WTC11 (cell line): ENCODE data around the gene SLC35D1. TPM values are rescaled to one million over a fixed set of nuclear protein-coding genes. Genes with fewer than 3 reads are reported as not detected.

Experiments used
- ATAC-seq: fragments of 200-7000 bp; cut with Tn5 transposase; 2 replicates; pipeline ENCODE4 v1.10.0; 2021; ENCODE audit warnings: mild to moderate bottlenecking, moderate library complexity
- CTCF ChIA-PET: fragments of 300-600 bp; sonication (Branson Sonifier 250); formaldehyde crosslinking; loops from one replicate; lab custom pipeline; 2021; ENCODE audit warnings: antibody characterized with exemption; lab: Charles Lee
- POLR2A ChIA-PET: fragments of 350-600 bp; sonication (Branson Sonifier 250); formaldehyde crosslinking; loops from one replicate; lab custom pipeline; 2021; ENCODE audit warnings: antibody characterized with exemption; lab: Charles Lee
- DNase-seq: peaks from one replicate; pipeline ENCODE4 v3.0.0; 2021; ENCODE audit warnings: low spot score
- H3K27ac Mint-ChIP-seq: 2 replicates; pipeline ENCODE4 v1.8.0; 2021; ENCODE audit warnings: mixed read lengths
- H3K27me3 Mint-ChIP-seq: 2 replicates; pipeline ENCODE4 v1.8.0; 2021; ENCODE audit warnings: low read depth, mild to moderate bottlenecking, moderate library complexity, mixed read lengths
- H3K36me3 Mint-ChIP-seq: 2 replicates; pipeline ENCODE4 v1.8.0; 2021; ENCODE audit warnings: mixed read lengths
- H3K4me1 Mint-ChIP-seq: 2 replicates; pipeline ENCODE4 v1.8.0; 2022; ENCODE audit warnings: mixed read lengths
- H3K4me3 Mint-ChIP-seq: 2 replicates; pipeline ENCODE4 v1.8.0; 2021; ENCODE audit warnings: mild to moderate bottlenecking, moderate library complexity, mixed read lengths
- H3K9me3 Mint-ChIP-seq: 2 replicates; pipeline ENCODE4 v1.8.0; 2021; ENCODE audit warnings: mixed read lengths
- FOXJ3 ChIP-seq: sonication (generic); formaldehyde crosslinking; IDR thresholded peaks from 2 replicates; pipeline ENCODE4 v1.9.0; 2021; ENCODE audit warnings: missing genetic modification reagents, mild to moderate bottlenecking, borderline replicate concordance
- GABPB1 ChIP-seq: sonication (generic); formaldehyde crosslinking; IDR thresholded peaks from 2 replicates; pipeline ENCODE4 v1.8.1; 2023; ENCODE audit warnings: mild to moderate bottlenecking, missing genetic modification reagents
- IRF2 ChIP-seq: sonication (generic); formaldehyde crosslinking; IDR thresholded peaks from 2 replicates; pipeline ENCODE4 v1.8.0; 2022; ENCODE audit warnings: low read depth, missing genetic modification reagents, borderline replicate concordance
- NFE2L1 ChIP-seq: sonication (generic); formaldehyde crosslinking; IDR thresholded peaks from 2 replicates; pipeline ENCODE4 v1.8.1; 2023; ENCODE audit warnings: missing genetic modification reagents
- SMAD3 ChIP-seq: sonication (generic); formaldehyde crosslinking; IDR thresholded peaks from 2 replicates; pipeline ENCODE4 v1.8.0; 2022; ENCODE audit warnings: missing genetic modification reagents, mild to moderate bottlenecking, borderline replicate concordance
- SMAD4 ChIP-seq: sonication (generic); formaldehyde crosslinking; IDR thresholded peaks from 2 replicates; pipeline ENCODE4 v1.8.0; 2022; ENCODE audit warnings: mild to moderate bottlenecking, missing genetic modification reagents
- TEAD1 ChIP-seq: sonication (generic); formaldehyde crosslinking; IDR thresholded peaks from 2 replicates; pipeline ENCODE4 v1.8.0; 2022; ENCODE audit warnings: mild to moderate bottlenecking, missing genetic modification reagents
- TEAD4 ChIP-seq: sonication (generic); formaldehyde crosslinking; IDR thresholded peaks from 2 replicates; pipeline ENCODE4 v1.8.0; 2022; ENCODE audit warnings: mild to moderate bottlenecking, missing genetic modification reagents
- ZBTB21 ChIP-seq: sonication (generic); formaldehyde crosslinking; IDR thresholded peaks from 2 replicates; pipeline ENCODE4 v1.8.1; 2023; ENCODE audit warnings: mild to moderate bottlenecking, missing genetic modification reagents, borderline replicate concordance
- ZNF219 ChIP-seq: sonication (generic); formaldehyde crosslinking; IDR thresholded peaks from 2 replicates; pipeline ENCODE4 v1.8.0; 2023; ENCODE audit warnings: missing genetic modification reagents, mild to moderate bottlenecking, borderline replicate concordance
- ZNF263 ChIP-seq: sonication (generic); formaldehyde crosslinking; IDR thresholded peaks from 2 replicates; pipeline ENCODE4 v1.8.1; 2022; ENCODE audit warnings: low read depth, mild to moderate bottlenecking, moderate library complexity, missing genetic modification reagents
- ZNF396 ChIP-seq: fragments of 250-450 bp; sonication (Bioruptor Pico); IDR thresholded peaks from 2 replicates; pipeline ENCODE4 v1.8.0; 2021; ENCODE audit warnings: mild to moderate bottlenecking, moderate library complexity, borderline replicate concordance
- total RNA-seq: library from RNA; stranded (reverse); gene quantifications from 3 replicates; pipeline ENCODE4 v1.2.3, GENCODE V29; 2021
- TF ChIP-seq, protein P1 (sequence below): fragments of 250-450 bp; sonication (Bioruptor Pico); IDR thresholded peaks from 2 replicates; pipeline ENCODE4 v2.1.2; 2022; ENCODE audit warnings: mild to moderate bottlenecking, moderate library complexity
- TF ChIP-seq, protein P2 (sequence below): sonication (generic); formaldehyde crosslinking; IDR thresholded peaks from 2 replicates; pipeline ENCODE4 v1.8.1; 2023; ENCODE audit warnings: mild to moderate bottlenecking, missing genetic modification reagents, moderate library complexity
- TF ChIP-seq, protein P3 (sequence below): fragments of 200-600 bp; IDR thresholded peaks from 2 replicates; pipeline ENCODE4 v1.8.0; 2022; ENCODE audit warnings: antibody characterized with exemption
- TF ChIP-seq, protein P4 (sequence below): sonication (generic); formaldehyde crosslinking; conservative IDR thresholded peaks from 2 replicates; pipeline ENCODE4 v1.8.1; 2022; ENCODE audit warnings: mild to moderate bottlenecking, missing genetic modification reagents
- TF ChIP-seq, protein P5 (sequence below): sonication (generic); formaldehyde crosslinking; IDR thresholded peaks from 2 replicates; pipeline ENCODE4 v1.8.0; 2022; ENCODE audit warnings: missing genetic modification reagents
- TF ChIP-seq, protein P6 (sequence below): sonication (generic); formaldehyde crosslinking; IDR thresholded peaks from 2 replicates; pipeline ENCODE4 v1.8.1; 2023; ENCODE audit warnings: mild to moderate bottlenecking, missing genetic modification reagents, moderate library complexity
- TF ChIP-seq, protein P7 (sequence below): sonication (generic); formaldehyde crosslinking; IDR thresholded peaks from 2 replicates; pipeline ENCODE4 v1.8.0; 2023; ENCODE audit warnings: mild to moderate bottlenecking, missing genetic modification reagents
- TF ChIP-seq, protein P8 (sequence below): sonication (generic); formaldehyde crosslinking; IDR thresholded peaks from 2 replicates; pipeline ENCODE4 v1.8.1; 2023; ENCODE audit warnings: mild to moderate bottlenecking, missing genetic modification reagents, borderline replicate concordance

Gene SLC35D1
- total RNA-seq, 1 experiment from 2014 or later, result 2.4 TPM

DNA sequence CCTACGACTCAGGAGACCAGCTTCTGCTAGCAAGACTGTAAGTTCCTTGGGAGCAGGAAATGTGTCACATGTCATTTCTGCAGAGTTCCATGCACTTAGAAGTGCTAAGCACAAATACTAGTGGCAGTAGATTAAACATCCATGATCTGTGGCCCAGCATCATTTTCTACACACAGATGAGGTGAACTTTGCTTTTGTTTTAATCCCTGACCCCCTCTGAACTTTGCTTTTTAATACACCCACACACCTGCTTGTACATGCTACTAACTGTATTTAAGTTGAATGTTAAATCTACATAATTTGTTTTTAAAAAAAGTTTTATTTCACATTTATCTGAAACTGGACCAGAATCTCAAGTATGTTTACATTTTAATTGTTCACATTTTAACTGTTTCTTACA, 24.5 kb downstream of the SLC35D1 start (continued):
- TF ChIP-seq IRF2 (CRISPR knock-in tag) (no peak), GABPB1 (CRISPR knock-in tag) (no peak)

DNA sequence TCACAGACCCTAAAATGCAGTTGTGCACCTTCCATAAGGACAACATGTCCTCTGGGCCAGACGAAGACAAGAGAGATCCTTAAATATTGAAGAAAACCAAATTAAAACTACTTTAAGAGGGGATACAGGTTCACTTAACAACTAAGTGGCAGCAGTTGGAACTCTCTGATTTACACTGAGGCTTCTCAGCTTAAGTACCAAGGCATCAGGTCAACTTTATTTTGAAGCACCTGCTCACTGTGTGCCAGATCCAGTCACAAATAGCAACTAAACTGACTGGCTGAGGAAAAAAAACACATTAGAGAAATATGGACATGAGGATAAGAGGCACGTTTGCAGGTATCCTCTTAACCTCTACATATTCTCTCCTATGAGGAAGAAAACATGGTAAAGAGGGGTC, 33.2 kb downstream of the SLC35D1 start:
- DNase-seq, result no peak
- H3K4me1 Mint-ChIP-seq, result peaks cover 29% of the 10 kb centered on the region
- no peak overlapping the region for H3K4me3 Mint-ChIP-seq
- no peak for ATAC-seq
- CTCF ChIA-PET, result interaction anchor here (1.9 to 2.4 kb wide), 3 partner anchors 25 to 191 kb away, joined by 8 to 13 read pairs (median 12); no protein-coding TSS in a partner anchor
- H3K9me3 Mint-ChIP-seq, result no peaks in the 10 kb centered on the region
- H3K27ac Mint-ChIP-seq, result no peak overlapping the region
- no peaks in the 10 kb centered on the region for H3K36me3 Mint-ChIP-seq
- H3K27me3 Mint-ChIP-seq, result peaks cover 25% of the 10 kb centered on the region
- POLR2A ChIA-PET, result no interaction called here
- TF ChIP-seq ZNF396 (CRISPR knock-in tag), result no peak
- no peak for TF ChIP-seq ZBTB21 (CRISPR knock-in tag)
- TF ChIP-seq ZNF219 (CRISPR knock-in tag), result no peak
- TF ChIP-seq FOXJ3, result no peak
- TF ChIP-seq SMAD4 (CRISPR knock-in tag), result no peak
- TF ChIP-seq TEAD1, result no peak
- TF ChIP-seq, protein P1, sequence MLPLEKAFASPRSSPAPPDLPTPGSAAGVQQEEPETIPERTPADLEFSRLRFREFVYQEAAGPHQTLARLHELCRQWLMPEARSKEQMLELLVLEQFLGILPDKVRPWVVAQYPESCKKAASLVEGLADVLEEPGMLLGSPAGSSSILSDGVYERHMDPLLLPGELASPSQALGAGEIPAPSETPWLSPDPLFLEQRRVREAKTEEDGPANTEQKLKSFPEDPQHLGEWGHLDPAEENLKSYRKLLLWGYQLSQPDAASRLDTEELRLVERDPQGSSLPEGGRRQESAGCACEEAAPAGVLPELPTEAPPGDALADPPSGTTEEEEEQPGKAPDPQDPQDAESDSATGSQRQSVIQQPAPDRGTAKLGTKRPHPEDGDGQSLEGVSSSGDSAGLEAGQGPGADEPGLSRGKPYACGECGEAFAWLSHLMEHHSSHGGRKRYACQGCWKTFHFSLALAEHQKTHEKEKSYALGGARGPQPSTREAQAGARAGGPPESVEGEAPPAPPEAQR (CRISPR knock-in tag), result no peak
- TF ChIP-seq SMAD3 (CRISPR knock-in tag), result no peak
- TF ChIP-seq, protein P2, sequence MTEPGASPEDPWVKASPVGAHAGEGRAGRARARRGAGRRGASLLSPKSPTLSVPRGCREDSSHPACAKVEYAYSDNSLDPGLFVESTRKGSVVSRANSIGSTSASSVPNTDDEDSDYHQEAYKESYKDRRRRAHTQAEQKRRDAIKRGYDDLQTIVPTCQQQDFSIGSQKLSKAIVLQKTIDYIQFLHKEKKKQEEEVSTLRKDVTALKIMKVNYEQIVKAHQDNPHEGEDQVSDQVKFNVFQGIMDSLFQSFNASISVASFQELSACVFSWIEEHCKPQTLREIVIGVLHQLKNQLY (CRISPR knock-in tag), result no peak
- TF ChIP-seq, protein P3, sequence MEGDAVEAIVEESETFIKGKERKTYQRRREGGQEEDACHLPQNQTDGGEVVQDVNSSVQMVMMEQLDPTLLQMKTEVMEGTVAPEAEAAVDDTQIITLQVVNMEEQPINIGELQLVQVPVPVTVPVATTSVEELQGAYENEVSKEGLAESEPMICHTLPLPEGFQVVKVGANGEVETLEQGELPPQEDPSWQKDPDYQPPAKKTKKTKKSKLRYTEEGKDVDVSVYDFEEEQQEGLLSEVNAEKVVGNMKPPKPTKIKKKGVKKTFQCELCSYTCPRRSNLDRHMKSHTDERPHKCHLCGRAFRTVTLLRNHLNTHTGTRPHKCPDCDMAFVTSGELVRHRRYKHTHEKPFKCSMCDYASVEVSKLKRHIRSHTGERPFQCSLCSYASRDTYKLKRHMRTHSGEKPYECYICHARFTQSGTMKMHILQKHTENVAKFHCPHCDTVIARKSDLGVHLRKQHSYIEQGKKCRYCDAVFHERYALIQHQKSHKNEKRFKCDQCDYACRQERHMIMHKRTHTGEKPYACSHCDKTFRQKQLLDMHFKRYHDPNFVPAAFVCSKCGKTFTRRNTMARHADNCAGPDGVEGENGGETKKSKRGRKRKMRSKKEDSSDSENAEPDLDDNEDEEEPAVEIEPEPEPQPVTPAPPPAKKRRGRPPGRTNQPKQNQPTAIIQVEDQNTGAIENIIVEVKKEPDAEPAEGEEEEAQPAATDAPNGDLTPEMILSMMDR, result no peak
- TF ChIP-seq, protein P4, sequence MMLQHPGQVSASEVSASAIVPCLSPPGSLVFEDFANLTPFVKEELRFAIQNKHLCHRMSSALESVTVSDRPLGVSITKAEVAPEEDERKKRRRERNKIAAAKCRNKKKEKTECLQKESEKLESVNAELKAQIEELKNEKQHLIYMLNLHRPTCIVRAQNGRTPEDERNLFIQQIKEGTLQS, result no peak
- TF ChIP-seq ZNF263 (CRISPR knock-in tag), result no peak
- TF ChIP-seq, protein P5, sequence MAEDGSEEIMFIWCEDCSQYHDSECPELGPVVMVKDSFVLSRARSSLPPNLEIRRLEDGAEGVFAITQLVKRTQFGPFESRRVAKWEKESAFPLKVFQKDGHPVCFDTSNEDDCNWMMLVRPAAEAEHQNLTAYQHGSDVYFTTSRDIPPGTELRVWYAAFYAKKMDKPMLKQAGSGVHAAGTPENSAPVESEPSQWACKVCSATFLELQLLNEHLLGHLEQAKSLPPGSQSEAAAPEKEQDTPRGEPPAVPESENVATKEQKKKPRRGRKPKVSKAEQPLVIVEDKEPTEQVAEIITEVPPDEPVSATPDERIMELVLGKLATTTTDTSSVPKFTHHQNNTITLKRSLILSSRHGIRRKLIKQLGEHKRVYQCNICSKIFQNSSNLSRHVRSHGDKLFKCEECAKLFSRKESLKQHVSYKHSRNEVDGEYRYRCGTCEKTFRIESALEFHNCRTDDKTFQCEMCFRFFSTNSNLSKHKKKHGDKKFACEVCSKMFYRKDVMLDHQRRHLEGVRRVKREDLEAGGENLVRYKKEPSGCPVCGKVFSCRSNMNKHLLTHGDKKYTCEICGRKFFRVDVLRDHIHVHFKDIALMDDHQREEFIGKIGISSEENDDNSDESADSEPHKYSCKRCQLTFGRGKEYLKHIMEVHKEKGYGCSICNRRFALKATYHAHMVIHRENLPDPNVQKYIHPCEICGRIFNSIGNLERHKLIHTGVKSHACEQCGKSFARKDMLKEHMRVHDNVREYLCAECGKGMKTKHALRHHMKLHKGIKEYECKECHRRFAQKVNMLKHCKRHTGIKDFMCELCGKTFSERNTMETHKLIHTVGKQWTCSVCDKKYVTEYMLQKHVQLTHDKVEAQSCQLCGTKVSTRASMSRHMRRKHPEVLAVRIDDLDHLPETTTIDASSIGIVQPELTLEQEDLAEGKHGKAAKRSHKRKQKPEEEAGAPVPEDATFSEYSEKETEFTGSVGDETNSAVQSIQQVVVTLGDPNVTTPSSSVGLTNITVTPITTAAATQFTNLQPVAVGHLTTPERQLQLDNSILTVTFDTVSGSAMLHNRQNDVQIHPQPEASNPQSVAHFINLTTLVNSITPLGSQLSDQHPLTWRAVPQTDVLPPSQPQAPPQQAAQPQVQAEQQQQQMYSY (CRISPR knock-in tag), result no peak
- TF ChIP-seq TEAD4 (CRISPR knock-in tag), result no peak
- TF ChIP-seq, protein P6, sequence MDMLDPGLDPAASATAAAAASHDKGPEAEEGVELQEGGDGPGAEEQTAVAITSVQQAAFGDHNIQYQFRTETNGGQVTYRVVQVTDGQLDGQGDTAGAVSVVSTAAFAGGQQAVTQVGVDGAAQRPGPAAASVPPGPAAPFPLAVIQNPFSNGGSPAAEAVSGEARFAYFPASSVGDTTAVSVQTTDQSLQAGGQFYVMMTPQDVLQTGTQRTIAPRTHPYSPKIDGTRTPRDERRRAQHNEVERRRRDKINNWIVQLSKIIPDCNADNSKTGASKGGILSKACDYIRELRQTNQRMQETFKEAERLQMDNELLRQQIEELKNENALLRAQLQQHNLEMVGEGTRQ, result no peak
- TF ChIP-seq, protein P7, sequence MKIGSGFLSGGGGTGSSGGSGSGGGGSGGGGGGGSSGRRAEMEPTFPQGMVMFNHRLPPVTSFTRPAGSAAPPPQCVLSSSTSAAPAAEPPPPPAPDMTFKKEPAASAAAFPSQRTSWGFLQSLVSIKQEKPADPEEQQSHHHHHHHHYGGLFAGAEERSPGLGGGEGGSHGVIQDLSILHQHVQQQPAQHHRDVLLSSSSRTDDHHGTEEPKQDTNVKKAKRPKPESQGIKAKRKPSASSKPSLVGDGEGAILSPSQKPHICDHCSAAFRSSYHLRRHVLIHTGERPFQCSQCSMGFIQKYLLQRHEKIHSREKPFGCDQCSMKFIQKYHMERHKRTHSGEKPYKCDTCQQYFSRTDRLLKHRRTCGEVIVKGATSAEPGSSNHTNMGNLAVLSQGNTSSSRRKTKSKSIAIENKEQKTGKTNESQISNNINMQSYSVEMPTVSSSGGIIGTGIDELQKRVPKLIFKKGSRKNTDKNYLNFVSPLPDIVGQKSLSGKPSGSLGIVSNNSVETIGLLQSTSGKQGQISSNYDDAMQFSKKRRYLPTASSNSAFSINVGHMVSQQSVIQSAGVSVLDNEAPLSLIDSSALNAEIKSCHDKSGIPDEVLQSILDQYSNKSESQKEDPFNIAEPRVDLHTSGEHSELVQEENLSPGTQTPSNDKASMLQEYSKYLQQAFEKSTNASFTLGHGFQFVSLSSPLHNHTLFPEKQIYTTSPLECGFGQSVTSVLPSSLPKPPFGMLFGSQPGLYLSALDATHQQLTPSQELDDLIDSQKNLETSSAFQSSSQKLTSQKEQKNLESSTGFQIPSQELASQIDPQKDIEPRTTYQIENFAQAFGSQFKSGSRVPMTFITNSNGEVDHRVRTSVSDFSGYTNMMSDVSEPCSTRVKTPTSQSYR (CRISPR knock-in tag), result no peak
- TF ChIP-seq NFE2L1 (CRISPR knock-in tag), result no peak
- TF ChIP-seq, protein P8, sequence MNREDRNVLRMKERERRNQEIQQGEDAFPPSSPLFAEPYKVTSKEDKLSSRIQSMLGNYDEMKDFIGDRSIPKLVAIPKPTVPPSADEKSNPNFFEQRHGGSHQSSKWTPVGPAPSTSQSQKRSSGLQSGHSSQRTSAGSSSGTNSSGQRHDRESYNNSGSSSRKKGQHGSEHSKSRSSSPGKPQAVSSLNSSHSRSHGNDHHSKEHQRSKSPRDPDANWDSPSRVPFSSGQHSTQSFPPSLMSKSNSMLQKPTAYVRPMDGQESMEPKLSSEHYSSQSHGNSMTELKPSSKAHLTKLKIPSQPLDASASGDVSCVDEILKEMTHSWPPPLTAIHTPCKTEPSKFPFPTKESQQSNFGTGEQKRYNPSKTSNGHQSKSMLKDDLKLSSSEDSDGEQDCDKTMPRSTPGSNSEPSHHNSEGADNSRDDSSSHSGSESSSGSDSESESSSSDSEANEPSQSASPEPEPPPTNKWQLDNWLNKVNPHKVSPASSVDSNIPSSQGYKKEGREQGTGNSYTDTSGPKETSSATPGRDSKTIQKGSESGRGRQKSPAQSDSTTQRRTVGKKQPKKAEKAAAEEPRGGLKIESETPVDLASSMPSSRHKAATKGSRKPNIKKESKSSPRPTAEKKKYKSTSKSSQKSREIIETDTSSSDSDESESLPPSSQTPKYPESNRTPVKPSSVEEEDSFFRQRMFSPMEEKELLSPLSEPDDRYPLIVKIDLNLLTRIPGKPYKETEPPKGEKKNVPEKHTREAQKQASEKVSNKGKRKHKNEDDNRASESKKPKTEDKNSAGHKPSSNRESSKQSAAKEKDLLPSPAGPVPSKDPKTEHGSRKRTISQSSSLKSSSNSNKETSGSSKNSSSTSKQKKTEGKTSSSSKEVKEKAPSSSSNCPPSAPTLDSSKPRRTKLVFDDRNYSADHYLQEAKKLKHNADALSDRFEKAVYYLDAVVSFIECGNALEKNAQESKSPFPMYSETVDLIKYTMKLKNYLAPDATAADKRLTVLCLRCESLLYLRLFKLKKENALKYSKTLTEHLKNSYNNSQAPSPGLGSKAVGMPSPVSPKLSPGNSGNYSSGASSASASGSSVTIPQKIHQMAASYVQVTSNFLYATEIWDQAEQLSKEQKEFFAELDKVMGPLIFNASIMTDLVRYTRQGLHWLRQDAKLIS (CRISPR knock-in tag), result no peak
